SK-N-MC (cell line): Measurements from ENCODE around the gene PITPNC1.

Experiments used
- EZH2 ChIP-seq: fragments of 200-600 bp; sonication (generic); IDR thresholded peaks from one replicate; pipeline ENCODE4 v1.6.1; 2017; ENCODE audit warnings: antibody characterized with exemption
- POLR2AphosphoS5 ChIP-seq: IDR thresholded peaks from 2 replicates; pipeline ENCODE4 v1.6.1; 2012; ENCODE audit warnings: mild to moderate bottlenecking, low read depth, low read length, borderline replicate concordance

- no peak for TF ChIP-seq POLR2AphosphoS5
- TF ChIP-seq EZH2 = no peak
These were observed 23.9 kb upstream of the PITPNC1 start for GRCh38 chr17:67353161-67353560.
